ENCODE data around the gene FBXO48.
"Not testable (repeated sequence)": the region's sequence is repeated elsewhere in the genome, so short reads cannot be mapped to it uniquely, and the experiment has no call there.

Gene FBXO48

GRCh38 chr2:68467077-68467960 is at the start of gene FBXO48, which contains the start of gene APLF:
FBXO48 (minus strand) TSS chr2:68467294; CDS start chr2:68465145, 2,149 bp downstream.
APLF (plus strand) TSS chr2:68467585; CDS start chr2:68467732, 147 bp downstream.
- FAIRE-seq (peak; percentile 94), DNase-seq (ENCODE audit: insufficient read length, low spot score) (peak; percentile 76)
- TF ChIP-seq POLR2A (IDR thresholded peaks at IDR 0.05; ENCODE audit: low read depth, low read length) = peak; percentile 54

GRCh38 chr2:68516051-68516955 is 49.2 kb upstream of the FBXO48 start:
- TF ChIP-seq POLR2A (IDR thresholded peaks at IDR 0.05; ENCODE audit: low read depth, low read length) = no peak
- FAIRE-seq (no peak), DNase-seq (ENCODE audit: insufficient read length, low spot score) (no peak)

- FAIRE-seq (no peak), DNase-seq (ENCODE audit: insufficient read length, low spot score) (no peak)
- no peak for TF ChIP-seq POLR2A (IDR thresholded peaks at IDR 0.05; ENCODE audit: low read depth, low read length)
Observed at GRCh38 chr2:68514316-68514929, 47.3 kb upstream of the FBXO48 start.

GRCh38 chr2:68512966-68513365 is 45.9 kb upstream of the FBXO48 start:
- FAIRE-seq = no peak
- no peak for DNase-seq (ENCODE audit: insufficient read length, low spot score)

GRCh38 chr2:68512326-68512725 is 45.2 kb upstream of the FBXO48 start:
- DNase-seq (ENCODE audit: insufficient read length, low spot score) (no peak), FAIRE-seq (no peak)
- no peak for TF ChIP-seq POLR2A (IDR thresholded peaks at IDR 0.05; ENCODE audit: low read depth, low read length)

More at GRCh38 chr2:68512966-68513365, 45.9 kb upstream of the FBXO48 start:
- TF ChIP-seq POLR2A (IDR thresholded peaks at IDR 0.05; ENCODE audit: low read depth, low read length) = no peak

GRCh38 chr2:68506170-68506569 is 39.1 kb upstream of the FBXO48 start:
- no peak for FAIRE-seq
- DNase-seq (ENCODE audit: insufficient read length, low spot score) = no peak
- no peak for TF ChIP-seq POLR2A (IDR thresholded peaks at IDR 0.05; ENCODE audit: low read depth, low read length)

GRCh38 chr2:68505603-68506159 is 38.6 kb upstream of the FBXO48 start:
- no peak for TF ChIP-seq POLR2A (IDR thresholded peaks at IDR 0.05; ENCODE audit: low read depth, low read length)
- no peak for FAIRE-seq
- no peak for DNase-seq (ENCODE audit: insufficient read length, low spot score)

- DNase-seq (ENCODE audit: insufficient read length, low spot score) (no peak), FAIRE-seq (no peak)
- no peak for TF ChIP-seq POLR2A (IDR thresholded peaks at IDR 0.05; ENCODE audit: low read depth, low read length)
Observed at GRCh38 chr2:68501768-68502167, 34.7 kb upstream of the FBXO48 start.

GRCh38 chr2:68500649-68501048 is 33.6 kb upstream of the FBXO48 start:
- TF ChIP-seq POLR2A (IDR thresholded peaks at IDR 0.05; ENCODE audit: low read depth, low read length) = no peak
- no peak for DNase-seq (ENCODE audit: insufficient read length, low spot score)
- no peak for FAIRE-seq

- no peak for DNase-seq (ENCODE audit: insufficient read length, low spot score)
- no peak for FAIRE-seq
- no peak for TF ChIP-seq POLR2A (IDR thresholded peaks at IDR 0.05; ENCODE audit: low read depth, low read length)
Observed at GRCh38 chr2:68499133-68499532, 32.0 kb upstream of the FBXO48 start.

GRCh38 chr2:68491582-68491981 is 24.5 kb upstream of the FBXO48 start:
- no peak for TF ChIP-seq POLR2A (IDR thresholded peaks at IDR 0.05; ENCODE audit: low read depth, low read length)
- DNase-seq (ENCODE audit: insufficient read length, low spot score) (no peak), FAIRE-seq (no peak)

- TF ChIP-seq POLR2A (IDR thresholded peaks at IDR 0.05; ENCODE audit: low read depth, low read length) = no peak
- FAIRE-seq (no peak), DNase-seq (ENCODE audit: insufficient read length, low spot score) (no peak)
Observed at GRCh38 chr2:68489282-68489681, 22.2 kb upstream of the FBXO48 start.

GRCh38 chr2:68488605-68489004 is 21.5 kb upstream of the FBXO48 start:
- DNase-seq (ENCODE audit: insufficient read length, low spot score) = not testable (repeated sequence)
- peak; percentile 27 for FAIRE-seq
